ENCODE results near the gene KCNN2. TPM values are rescaled to one million over a fixed set of nuclear protein-coding genes. Genes with fewer than 3 reads are reported as not detected.

KCNN2 gene
- total RNA-seq, 1 experiment from 2014 or later, result not detected

- H3K27me3 ChIP-seq (ENCODE audit: insufficient read depth, low read length), result peaks cover 7% of the 10 kb centered on the region; the same call in 1 of the 2 replicates
- H3K79me2 ChIP-seq (ENCODE audit: insufficient read depth, low read length), result no peaks in the 10 kb centered on the region
- no TSS peak for BruUV-seq (replicated peaks)
- H3K27ac ChIP-seq (ENCODE audit: low read depth, low read length), result no peak overlapping the region
- ChIA-PET POLR2A (no interaction called here), RAD21 (ENCODE audit: low non-redundant PET in 1 of 2, low total read pairs in 2 of 2, uncharacterized antibody in 2 of 2, unreplicated experiment in 2 of 2) (no interaction called here), CTCF (no interaction called here)
- intact Hi-C loops (cut with micrococcal nuclease), result no loop called here
- ATAC-seq, result no peak
- DNase-seq (ENCODE audit: low read depth, low spot score), result no peak
- no peak overlapping the region for H3K4me2 ChIP-seq (ENCODE audit: low read length)
- no peaks in the 10 kb centered on the region for H3K9me2 ChIP-seq (ENCODE audit: insufficient read depth)
- H3K4me3 ChIP-seq (replicated peaks in 1 of 2; ENCODE audit: low read depth in 1 of 2, low read length in 2 of 2), result no peak overlapping the region
- H3K9me3 ChIP-seq (ENCODE audit: control insufficient read depth in 1 of 2, insufficient read depth in 1 of 2, low read depth in 1 of 2, low read length in 2 of 2), result no peaks in the 10 kb centered on the region
- TF ChIP-seq EZH2phosphoT487 (IDR thresholded peaks at IDR 0.05; ENCODE audit: borderline replicate concordance) (no peak), YY1 (IDR thresholded peaks at IDR 0.05; ENCODE audit: extremely low read depth, insufficient replicate concordance, low read depth, low read length) (no peak), POLR2AphosphoS5 (IDR thresholded peaks at IDR 0.05; ENCODE audit: low read depth, low read length) (no peak), REST (IDR thresholded peaks at IDR 0.05; ENCODE audit: low read depth) (no peak), CEBPB (IDR thresholded peaks at IDR 0.05; ENCODE audit: low read depth) (no peak), MAX (IDR thresholded peaks at IDR 0.05) (no peak), SRF (IDR thresholded peaks at IDR 0.05; ENCODE audit: low read depth) (no peak), ZFX (IDR thresholded peaks at IDR 0.05) (no peak), CTCF (IDR thresholded peaks at IDR 0.05 in 2 of 3, conservative IDR thresholded peaks at IDR 0.05 in 1 of 3; ENCODE audit: borderline replicate concordance in 1 of 3, insufficient read depth in 1 of 3, low read depth in 2 of 3, low read length in 2 of 3) (no peak), SP1 (IDR thresholded peaks at IDR 0.05; ENCODE audit: low read depth) (no peak), ZNF274 (IDR thresholded peaks at IDR 0.05; ENCODE audit: low read depth, low read length) (no peak), ZBTB33 (IDR thresholded peaks at IDR 0.05; ENCODE audit: extremely low read depth, insufficient replicate concordance, low read length) (no peak), JUND (IDR thresholded peaks at IDR 0.05) (no peak), ATF3 (IDR thresholded peaks at IDR 0.05) (no peak), SIN3A (IDR thresholded peaks at IDR 0.05; ENCODE audit: low read depth) (no peak), EZH2 (IDR thresholded peaks at IDR 0.05) (no peak), FOSL1 (IDR thresholded peaks at IDR 0.05; ENCODE audit: low read depth) (no peak)
- H4K20me1 ChIP-seq (ENCODE audit: insufficient read depth), result no peaks in the 10 kb centered on the region
- no peak overlapping the region for H2AFZ ChIP-seq (ENCODE audit: low read depth, low read length, poor library complexity, severe bottlenecking)
- no peak overlapping the region for H3K9ac ChIP-seq (ENCODE audit: low read length)
- no peaks in the 10 kb centered on the region for H3K36me3 ChIP-seq (ENCODE audit: control insufficient read depth in 1 of 2, insufficient read depth in 2 of 2, low read length in 2 of 2)
- H3K4me1 ChIP-seq (ENCODE audit: control insufficient read depth in 1 of 2, insufficient read depth in 2 of 2, low read length in 2 of 2), result no peaks in the 10 kb centered on the region
Observed at GRCh38 chr5:114330916-114331531, 30.8 kb upstream of the KCNN2 start.
